Hepatocyte (in vitro differentiated cells): ENCODE results near the gene STK32C.

Source experiments
- CTCF ChIP-seq: fragments of 200-600 bp; sonication (generic); IDR thresholded peaks from 2 replicates; pipeline ENCODE4 v1.5.1; 2016; ENCODE audit warnings: antibody characterized with exemption, mild to moderate bottlenecking; ENCODE audit not compliant: poor library complexity
- EZH2phosphoT487 ChIP-seq: fragments of 200-600 bp; sonication (generic); IDR thresholded peaks from one replicate; pipeline ENCODE4 v1.6.1; 2018; ENCODE audit warnings: antibody characterized with exemption, mild to moderate bottlenecking, low read depth, moderate library complexity; ENCODE audit not compliant: unreplicated experiment, severe bottlenecking

GRCh38 chr10:132272231-132272971 is 35.3 kb downstream of the STK32C start:
- TF ChIP-seq EZH2phosphoT487 (no peak), CTCF (no peak)
